Kidney (tissue), 14 donors: Measurements from ENCODE around the gene GPR65. TPM values are rescaled to one million over a fixed set of nuclear protein-coding genes. Genes with fewer than 3 reads are reported as not detected.

Experiments
- DNase-seq, 5 donors: peaks; one replicate each; pipeline ENCODE4 v3.0.0-alpha.2; 2013 to 2020
- FAIRE-seq: peaks from 2 replicates; lab custom pipeline; 2012; peaks lifted over from hg19 to GRCh38; lab: Jason Lieb, UNC
- H3K27ac ChIP-seq, 2 donors: one replicate each; pipeline ENCODE4 v1.7.0; 2013; ENCODE audit warnings: low read depth in 2 of 2, low read length in 2 of 2, inconsistent platforms in 1 of 2
- H3K27me3 ChIP-seq: one replicate; pipeline ENCODE4 v1.7.1; 2013; ENCODE audit warnings: low read length, inconsistent platforms; ENCODE audit not compliant: control insufficient read depth, insufficient read depth
- H3K36me3 ChIP-seq, 3 donors: one replicate each; pipeline versions ENCODE4 v1.7.0 to v1.7.1; 2013; ENCODE audit warnings: low read length in 3 of 3, control low read depth in 1 of 3, inconsistent platforms in 1 of 3; ENCODE audit not compliant: insufficient read depth in 3 of 3, control insufficient read depth in 2 of 3
- H3K4me1 ChIP-seq, 3 donors: one replicate each; pipeline versions ENCODE4 v1.7.0 to v1.7.1; 2013; ENCODE audit warnings: low read length in 3 of 3, inconsistent platforms in 1 of 3, low read depth in 1 of 3; ENCODE audit not compliant: control insufficient read depth in 2 of 3, insufficient read depth in 2 of 3
- H3K4me3 ChIP-seq, 3 donors: one replicate each; pipeline versions ENCODE4 v1.7.0 to v1.8.1; 2013; ENCODE audit warnings: low read length in 3 of 3, control low read depth in 1 of 3, inconsistent platforms in 1 of 3
- H3K9ac ChIP-seq, 3 donors: one replicate each; pipeline versions ENCODE4 v1.7.0 to v1.7.1; 2013; ENCODE audit warnings: low read length in 3 of 3, control low read depth in 1 of 3, inconsistent platforms in 1 of 3
- H3K9me3 ChIP-seq, 3 donors: one replicate each; pipeline versions ENCODE4 v1.7.0 to v1.7.1; 2013; ENCODE audit warnings: low read length in 3 of 3, control low read depth in 1 of 3, inconsistent platforms in 1 of 3; ENCODE audit not compliant: control insufficient read depth in 2 of 3, insufficient read depth in 1 of 3
- intact Hi-C: fragments of 100-400 bp; cut with DNase I; formaldehyde crosslinking; loops from one replicate; pipeline ENCODE4 v1.11.1; 2022
- polyA plus RNA-seq: library from polyadenylated mRNA; stranded (reverse); fragments of 350-450 nt; fragmentation: Illumina TruSeq; extraction: RNeasy Lipid Tissue Mini Kit (QIAGEN cat#74804); gene quantifications from one replicate; pipeline ENCODE4 v1.2.3, GENCODE V29; 2014; ENCODE audit warnings: low read depth, low replicate concordance; ENCODE audit not compliant: insufficient read depth
- total RNA-seq: library from RNA; stranded (reverse); fragmentation: NEBNext Ultra II Directional; extraction: Animal tissue kit (Norgen Biotek cat#: 25700); gene quantifications from one replicate; pipeline ENCODE4 v1.2.1, GENCODE V29; 2021
- TF ChIP-seq, protein P1 (sequence below): IDR thresholded peaks from 3 replicates; pipeline ENCODE4 v1.5.1; 2012; ENCODE audit warnings: mild to moderate bottlenecking, moderate library complexity, borderline replicate concordance; ENCODE audit not compliant: insufficient read depth; ENCODE audit errors: extremely low read depth
- donor health status: control.
- donor health status: control.
- donor health status: control.
- donor health status: control.
- donor health status: control.
- donor health status: DM: yes; HTN: yes; CAD: no.
- donor health status: Normal renal cell carcinoma (clear cell type).

The GPR65 gene
- total and polyA plus RNA-seq, 2 donors from 2014 or later: 0.62 to 3.8 TPM

DNA sequence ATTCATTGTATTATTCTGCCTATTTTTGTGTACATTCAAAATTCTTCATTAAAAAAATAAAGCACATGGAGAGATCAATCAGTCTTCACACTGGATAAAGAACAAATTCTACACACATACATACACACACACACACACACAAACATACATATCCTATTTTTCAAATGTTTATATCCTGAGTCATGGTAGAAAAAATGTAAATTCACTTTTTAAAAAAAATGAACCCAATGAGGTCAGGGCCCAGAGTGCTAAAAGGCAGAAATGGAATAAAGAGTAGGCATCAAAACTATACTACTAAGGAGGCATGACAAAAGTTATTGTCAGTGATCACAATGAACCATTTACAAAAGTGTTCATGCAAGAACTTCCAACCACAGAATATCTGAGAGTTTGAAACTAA lies 29.3 kb upstream of the GPR65 start:
- no peak overlapping the region for H3K4me3 ChIP-seq
- TF ChIP-seq, protein P1, sequence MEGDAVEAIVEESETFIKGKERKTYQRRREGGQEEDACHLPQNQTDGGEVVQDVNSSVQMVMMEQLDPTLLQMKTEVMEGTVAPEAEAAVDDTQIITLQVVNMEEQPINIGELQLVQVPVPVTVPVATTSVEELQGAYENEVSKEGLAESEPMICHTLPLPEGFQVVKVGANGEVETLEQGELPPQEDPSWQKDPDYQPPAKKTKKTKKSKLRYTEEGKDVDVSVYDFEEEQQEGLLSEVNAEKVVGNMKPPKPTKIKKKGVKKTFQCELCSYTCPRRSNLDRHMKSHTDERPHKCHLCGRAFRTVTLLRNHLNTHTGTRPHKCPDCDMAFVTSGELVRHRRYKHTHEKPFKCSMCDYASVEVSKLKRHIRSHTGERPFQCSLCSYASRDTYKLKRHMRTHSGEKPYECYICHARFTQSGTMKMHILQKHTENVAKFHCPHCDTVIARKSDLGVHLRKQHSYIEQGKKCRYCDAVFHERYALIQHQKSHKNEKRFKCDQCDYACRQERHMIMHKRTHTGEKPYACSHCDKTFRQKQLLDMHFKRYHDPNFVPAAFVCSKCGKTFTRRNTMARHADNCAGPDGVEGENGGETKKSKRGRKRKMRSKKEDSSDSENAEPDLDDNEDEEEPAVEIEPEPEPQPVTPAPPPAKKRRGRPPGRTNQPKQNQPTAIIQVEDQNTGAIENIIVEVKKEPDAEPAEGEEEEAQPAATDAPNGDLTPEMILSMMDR: no peak
- no peaks in the 10 kb centered on the region for H3K36me3 ChIP-seq
- H3K9me3 ChIP-seq: no peaks in the 10 kb centered on the region
- H3K4me1 ChIP-seq: no peaks in the 10 kb centered on the region
- no peak for FAIRE-seq
- intact Hi-C loops: no loop called here
- no peak overlapping the region for H3K27ac ChIP-seq
- no peak for DNase-seq
- no peaks in the 10 kb centered on the region for H3K27me3 ChIP-seq
- no peak overlapping the region for H3K9ac ChIP-seq

DNA sequence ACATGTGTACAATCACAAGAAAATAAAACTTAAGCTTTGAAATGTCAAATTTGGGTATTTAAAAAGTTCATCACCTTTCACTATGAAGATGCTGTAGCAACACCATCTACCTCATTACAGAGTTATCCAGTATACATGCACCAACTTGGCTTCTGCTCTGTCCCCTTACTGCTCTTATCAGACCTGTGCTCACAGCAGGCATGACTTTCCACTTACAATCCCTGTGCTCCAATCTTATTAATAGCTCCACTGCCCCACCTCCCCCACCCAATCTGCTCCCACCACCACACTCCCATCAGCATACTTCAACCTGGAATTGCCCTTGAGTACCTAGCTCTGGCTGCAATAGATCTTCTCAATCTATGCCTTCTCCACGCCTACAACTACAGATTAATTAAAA lies 25.2 kb upstream of the GPR65 start:
- peaks cover 0 to 5% (median 0%) of the 10 kb centered on the region in 3 donors for H3K36me3 ChIP-seq
- intact Hi-C loops: no loop called here

DNA sequence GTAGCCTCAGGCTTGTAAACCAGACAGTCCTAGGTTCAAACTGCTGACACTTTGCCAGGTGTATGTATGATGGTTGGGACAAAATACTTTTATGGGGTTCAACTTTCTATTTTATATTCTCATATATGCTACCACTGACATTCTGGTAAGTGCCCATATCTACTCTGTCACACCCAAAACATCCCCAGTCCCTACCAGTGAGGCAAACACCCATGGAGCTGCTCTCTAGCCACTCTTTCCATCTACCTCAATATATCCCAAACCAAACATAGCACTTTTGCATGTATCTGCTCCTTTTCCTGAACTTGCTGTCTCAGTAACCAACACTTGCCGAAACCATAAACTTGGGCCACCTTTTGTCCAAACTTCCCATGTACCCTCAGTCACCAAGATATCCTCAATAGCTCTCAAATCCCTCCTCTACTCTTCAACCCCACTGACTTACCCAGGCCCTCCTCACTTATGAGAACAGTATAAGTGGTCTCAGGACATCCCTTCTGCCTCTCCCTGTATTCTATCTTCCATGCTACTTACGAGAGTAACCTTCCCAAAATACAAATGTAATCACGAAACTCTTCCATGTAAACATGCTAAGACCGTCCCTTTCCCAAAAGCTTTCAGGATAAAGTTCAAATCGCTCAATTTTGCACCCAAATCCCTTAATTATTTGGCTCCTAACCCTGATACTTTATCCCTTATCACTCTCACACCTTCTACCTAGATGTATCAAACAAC lies 15.5 kb upstream of the GPR65 start:
- FAIRE-seq (no peak), DNase-seq (no peak)
- Histone ChIP-seq H3K36me3 (no peaks in the 10 kb centered on the region), H3K27ac (no peak overlapping the region), H3K4me3 (no peak overlapping the region), H3K4me1 (peaks cover 0 to 5% (median 0%) of the 10 kb centered on the region in 3 donors), H3K9me3 (no peaks in the 10 kb centered on the region), H3K27me3 (no peaks in the 10 kb centered on the region), H3K9ac (no peak overlapping the region)
- TF ChIP-seq, protein P1: no peak
- intact Hi-C loops: no loop called here

More for the DNA sequence above, 25.2 kb upstream of the GPR65 start:
- no peak overlapping the region for H3K4me3 ChIP-seq
- FAIRE-seq (no peak), DNase-seq (no peak)
- no peaks in the 10 kb centered on the region for H3K4me1 ChIP-seq
- no peak overlapping the region for H3K27ac ChIP-seq
- no peaks in the 10 kb centered on the region for H3K9me3 ChIP-seq
- H3K9ac ChIP-seq: no peak overlapping the region
- H3K27me3 ChIP-seq: no peaks in the 10 kb centered on the region
- TF ChIP-seq, protein P1: no peak
